Caco-2 (cell line): ENCODE results near the gene CALML3. TPM values are rescaled to one million over a fixed set of nuclear protein-coding genes. Genes with fewer than 3 reads are reported as not detected.
A peak's percentile ranks its signal among the peaks of the same experiment; 100 is the strongest.

Experiments used
- BruUV-seq: library from RNA; stranded (reverse); fragments of 400-500 nt; replicated peaks from 2 replicates; lab custom pipeline; 2021; lab: Mats Ljungman, UMichigan
- CTCF ChIA-PET: fragments of 300-600 bp; sonication (Branson Sonifier 250); formaldehyde crosslinking; loops from one replicate; lab custom pipeline; 2022; ENCODE audit warnings: antibody characterized with exemption; lab: Charles Lee
- POLR2A ChIA-PET: fragments of 300-600 bp; sonication (Branson Sonifier 250); formaldehyde crosslinking; loops from one replicate; lab custom pipeline; 2022; ENCODE audit warnings: antibody characterized with exemption; lab: Charles Lee
- DNase-seq, 2 experiments: peaks; one replicate each; pipeline versions ENCODE4 v3.0.0 to v3.0.0-alpha.2; 2020 to 2022
- H3K27me3 ChIP-seq: replicated peaks from 2 replicates; pipeline ENCODE4 v1.6.0; 2011; ENCODE audit warnings: low read length; ENCODE audit not compliant: control insufficient read depth, insufficient read depth
- H3K36me3 ChIP-seq: 2 replicates; pipeline ENCODE4 v1.5.1; 2011; ENCODE audit warnings: low read length; ENCODE audit not compliant: control insufficient read depth, insufficient read depth
- H3K4me1 ChIP-seq: fragments of 250-450 bp; sonication (Bioruptor Pico); 2 replicates; pipeline ENCODE4 v1.5.1; 2020; ENCODE audit warnings: mild to moderate bottlenecking
- H3K4me3 ChIP-seq: 2 replicates; pipeline ENCODE4 v1.5.1; 2011; ENCODE audit warnings: low read depth, mild to moderate bottlenecking, control low read depth, low read length
- H3K9me3 ChIP-seq: fragments of 250-450 bp; sonication (Bioruptor Pico); 2 replicates; pipeline ENCODE4 v1.5.1; 2020; ENCODE audit warnings: mild to moderate bottlenecking, moderate library complexity
- H3K27ac Mint-ChIP-seq: one replicate; pipeline ENCODE4 v1.8.0; 2022; ENCODE audit warnings: mixed read lengths; ENCODE audit not compliant: unreplicated experiment
- H3K27me3 Mint-ChIP-seq: one replicate; pipeline ENCODE4 v1.8.0; 2022; ENCODE audit warnings: mixed read lengths; ENCODE audit not compliant: insufficient read depth, unreplicated experiment
- H3K36me3 Mint-ChIP-seq: one replicate; pipeline ENCODE4 v1.8.0; 2022; ENCODE audit warnings: mild to moderate bottlenecking, mixed read lengths; ENCODE audit not compliant: insufficient read depth, unreplicated experiment
- H3K4me1 Mint-ChIP-seq: one replicate; pipeline ENCODE4 v1.8.0; 2022; ENCODE audit warnings: low read depth, mixed read lengths; ENCODE audit not compliant: unreplicated experiment
- H3K4me3 Mint-ChIP-seq: one replicate; pipeline ENCODE4 v1.8.0; 2022; ENCODE audit warnings: mild to moderate bottlenecking, moderate library complexity, mixed read lengths; ENCODE audit not compliant: unreplicated experiment
- H3K9me3 Mint-ChIP-seq: one replicate; pipeline ENCODE4 v1.8.0; 2022; ENCODE audit warnings: mixed read lengths; ENCODE audit not compliant: unreplicated experiment
- intact Hi-C: fragments of 100-400 bp; cut with micrococcal nuclease; formaldehyde crosslinking; loops from one replicate; pipeline ENCODE4 v1.10.0; 2022; ENCODE audit not compliant: unreplicated experiment
- total RNA-seq: library from RNA; stranded (reverse); gene quantifications from 2 replicates; pipeline ENCODE4 v1.2.3, GENCODE V29; 2022
- TF ChIP-seq, protein P1 (sequence below), 2 experiments: fragments of 200-600 bp in 1 of 2; IDR thresholded peaks; 1 replicate in 1 of 2; 2 replicates in 1 of 2; pipeline versions ENCODE4 v1.5.1 to v1.8.0; 2011 to 2022; ENCODE audit warnings: antibody characterized with exemption in 1 of 2, control low read depth in 1 of 2, inconsistent platforms in 1 of 2, low read depth in 1 of 2, low read length in 1 of 2, mild to moderate bottlenecking in 1 of 2, moderate library complexity in 1 of 2; ENCODE audit not compliant: insufficient read depth in 1 of 2, severe bottlenecking in 1 of 2, unreplicated experiment in 1 of 2

Gene CALML3
- total RNA-seq, 1 experiment from 2014 or later: 0.18 TPM

- no TSS peak for BruUV-seq
- no peaks in the 10 kb centered on the region for H3K9me3 ChIP-seq
- ChIA-PET POLR2A (interaction anchor here (0.8 to 1.3 kb wide), 2 partner anchors 14 to 53 kb away, joined by 3 to 5 read pairs; no protein-coding TSS in a partner anchor), CTCF (interaction anchor here (1.2 to 1.7 kb wide), 2 partner anchors 124 to 131 kb away, joined by 4 read pairs; no protein-coding TSS in a partner anchor)
- TF ChIP-seq, protein P1, sequence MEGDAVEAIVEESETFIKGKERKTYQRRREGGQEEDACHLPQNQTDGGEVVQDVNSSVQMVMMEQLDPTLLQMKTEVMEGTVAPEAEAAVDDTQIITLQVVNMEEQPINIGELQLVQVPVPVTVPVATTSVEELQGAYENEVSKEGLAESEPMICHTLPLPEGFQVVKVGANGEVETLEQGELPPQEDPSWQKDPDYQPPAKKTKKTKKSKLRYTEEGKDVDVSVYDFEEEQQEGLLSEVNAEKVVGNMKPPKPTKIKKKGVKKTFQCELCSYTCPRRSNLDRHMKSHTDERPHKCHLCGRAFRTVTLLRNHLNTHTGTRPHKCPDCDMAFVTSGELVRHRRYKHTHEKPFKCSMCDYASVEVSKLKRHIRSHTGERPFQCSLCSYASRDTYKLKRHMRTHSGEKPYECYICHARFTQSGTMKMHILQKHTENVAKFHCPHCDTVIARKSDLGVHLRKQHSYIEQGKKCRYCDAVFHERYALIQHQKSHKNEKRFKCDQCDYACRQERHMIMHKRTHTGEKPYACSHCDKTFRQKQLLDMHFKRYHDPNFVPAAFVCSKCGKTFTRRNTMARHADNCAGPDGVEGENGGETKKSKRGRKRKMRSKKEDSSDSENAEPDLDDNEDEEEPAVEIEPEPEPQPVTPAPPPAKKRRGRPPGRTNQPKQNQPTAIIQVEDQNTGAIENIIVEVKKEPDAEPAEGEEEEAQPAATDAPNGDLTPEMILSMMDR (IDR thresholded peaks at IDR 0.05; ENCODE audit: insufficient read depth in 1 of 2, low read depth in 1 of 2, low read length in 1 of 2, severe bottlenecking in 1 of 2, unreplicated experiment in 1 of 2): no peak
- H3K27me3 Mint-ChIP-seq: no peaks in the 10 kb centered on the region
- H3K4me1 ChIP-seq: peaks cover 47% of the 10 kb centered on the region
- H3K27me3 ChIP-seq: no peaks in the 10 kb centered on the region
- intact Hi-C loops: no loop called here
- H3K9me3 Mint-ChIP-seq: no peaks in the 10 kb centered on the region
- no peaks in the 10 kb centered on the region for H3K36me3 ChIP-seq
- peaks cover 23% of the 10 kb centered on the region for H3K4me1 Mint-ChIP-seq
- H3K36me3 Mint-ChIP-seq: peaks cover 8% of the 10 kb centered on the region
- H3K4me3 Mint-ChIP-seq: no peak overlapping the region
- H3K27ac Mint-ChIP-seq: no peak overlapping the region
- peak in 1 of 2 experiments; percentile 32 for DNase-seq
- H3K4me3 ChIP-seq: no peak overlapping the region
Measured at GRCh38 chr10:5498791-5499492, 25.8 kb upstream of the CALML3 start.

- POLR2A ChIA-PET: interaction anchor here (0.8 to 1.3 kb wide), 2 partner anchors 14 to 53 kb away, joined by 3 to 5 read pairs; no protein-coding TSS in a partner anchor
- no peaks in the 10 kb centered on the region for H3K27me3 Mint-ChIP-seq
- H3K27ac Mint-ChIP-seq: no peak within 1 kb of the TSS
- Histone ChIP-seq H3K4me3 (no peak within 1 kb of the TSS), H3K27me3 (no peaks in the 10 kb centered on the region), H3K4me1 (peaks cover 47% of the 10 kb centered on the region), H3K36me3 (no peaks in the 10 kb centered on the region), H3K9me3 (no peaks in the 10 kb centered on the region)
- no peak within 1 kb of the TSS for H3K4me3 Mint-ChIP-seq
- peak in 1 of 2 experiments; percentile 25 for DNase-seq
- TF ChIP-seq, protein P1 (IDR thresholded peaks at IDR 0.05; ENCODE audit: insufficient read depth in 1 of 2, low read depth in 1 of 2, low read length in 1 of 2, severe bottlenecking in 1 of 2, unreplicated experiment in 1 of 2): no peak
- CTCF ChIA-PET: interaction anchor here (1.2 to 1.7 kb wide), 2 partner anchors 124 to 130 kb away, joined by 4 read pairs; no protein-coding TSS in a partner anchor
- H3K36me3 Mint-ChIP-seq: peaks cover 7% of the 10 kb centered on the region
- H3K9me3 Mint-ChIP-seq: no peaks in the 10 kb centered on the region
- H3K4me1 Mint-ChIP-seq: peaks cover 27% of the 10 kb centered on the region
- intact Hi-C loops: loop anchor here (5.0 kb wide), 1 partner anchor 68 kb away; no protein-coding TSS in a partner anchor
- BruUV-seq: no TSS peak
Measured at GRCh38 chr10:5499493-5500140, 25.1 kb upstream of the CALML3 start, which contains the start of gene CALML5. Gene CALML5, minus strand, starts transcription at chr10:5499570. Its CDS starts 132 bp downstream, at chr10:5499438.

GRCh38 chr10:5500162-5500670 is 24.5 kb upstream of the CALML3 start:
- Mint-ChIP-seq H3K4me3 (no peak overlapping the region), H3K27ac (no peak overlapping the region), H3K9me3 (peaks cover 3% of the 10 kb centered on the region), H3K36me3 (peaks cover 7% of the 10 kb centered on the region), H3K4me1 (peaks cover 29% of the 10 kb centered on the region), H3K27me3 (no peaks in the 10 kb centered on the region)
- POLR2A ChIA-PET: interaction anchor here (1.3 kb wide), 1 partner anchor 13 kb away, joined by 3 read pairs; no protein-coding TSS in a partner anchor
- CTCF ChIA-PET: interaction anchor here (0.6 to 1.9 kb wide), 4 partner anchors 123 to 1356 kb away, joined by 3 to 10 read pairs (median 4); no protein-coding TSS in a partner anchor
- no peaks in the 10 kb centered on the region for H3K27me3 ChIP-seq
- H3K4me1 ChIP-seq: peaks cover 44% of the 10 kb centered on the region
- TF ChIP-seq, protein P1 (IDR thresholded peaks at IDR 0.05; ENCODE audit: insufficient read depth in 1 of 2, low read depth in 1 of 2, low read length in 1 of 2, severe bottlenecking in 1 of 2, unreplicated experiment in 1 of 2): no peak
- H3K36me3 ChIP-seq: no peaks in the 10 kb centered on the region
- intact Hi-C loops: loop anchor here (5.0 kb wide), 1 partner anchor 67 kb away; no protein-coding TSS in a partner anchor
- DNase-seq: peak in 1 of 2 experiments; percentile 34
- BruUV-seq: no TSS peak
- no peak overlapping the region for H3K4me3 ChIP-seq
- no peaks in the 10 kb centered on the region for H3K9me3 ChIP-seq
